SW 1271 (cell line): ENCODE measurements around the gene SFXN2.
"Not testable (repeated sequence)": the region's sequence is repeated elsewhere in the genome, so short reads cannot be mapped to it uniquely, and the experiment has no call there.

ENCODE experiments used
- DNase-seq, 2 experiments: peaks; one replicate each; lab custom pipeline; 2025; lab: John Stamatoyannopoulos, UW

Gene SFXN2

GRCh38 chr10:102720775-102721301 lies 6.4 kb downstream of the SFXN2 start:
- DNase-seq: no peak

GRCh38 chr10:102721954-102722353 lies 7.5 kb downstream of the SFXN2 start:
- no peak for DNase-seq

- DNase-seq: no peak
Measured at GRCh38 chr10:102723989-102724388, 9.6 kb downstream of the SFXN2 start.

GRCh38 chr10:102726274-102726673 lies 11.8 kb downstream of the SFXN2 start:
- no peak for DNase-seq

- DNase-seq: no peak
Measured at GRCh38 chr10:102727037-102727818, 12.8 kb downstream of the SFXN2 start.

GRCh38 chr10:102729029-102730026 lies 14.9 kb downstream of the SFXN2 start:
- peak in 1 of 2 experiments; percentile 62 for DNase-seq

- DNase-seq: no peak
Measured at GRCh38 chr10:102731222-102731800, 16.9 kb downstream of the SFXN2 start.

GRCh38 chr10:102732661-102733060 lies 18.2 kb downstream of the SFXN2 start:
- DNase-seq: no peak

- DNase-seq: peak in 1 of 2 experiments; percentile 11
Measured at GRCh38 chr10:102735065-102735562, 20.7 kb downstream of the SFXN2 start.

- DNase-seq: no peak
Measured at GRCh38 chr10:102738692-102739121, 24.3 kb downstream of the SFXN2 start.

- DNase-seq: no peak
Measured at GRCh38 chr10:102740229-102740628, 25.8 kb downstream of the SFXN2 start.

GRCh38 chr10:102741726-102742237 lies 27.3 kb downstream of the SFXN2 start:
- no peak for DNase-seq

GRCh38 chr10:102742313-102742712 lies 27.9 kb downstream of the SFXN2 start:
- DNase-seq: not testable (repeated sequence)

- no peak for DNase-seq
Measured at GRCh38 chr10:102743078-102743587, 28.7 kb downstream of the SFXN2 start.

- peak; percentile 94 to 99 for DNase-seq
Measured at GRCh38 chr10:102743588-102744373, 29.3 kb downstream of the SFXN2 start, which contains the start of gene WBP1L. WBP1L (plus strand) TSS chr10:102743948; CDS start chr10:102744054, 106 bp downstream.

- peak in 1 of 2 experiments; percentile 21 for DNase-seq
Measured at GRCh38 chr10:102744374-102745051, 30.1 kb downstream of the SFXN2 start.

GRCh38 chr10:102745157-102745556 lies 30.7 kb downstream of the SFXN2 start:
- DNase-seq: no peak

- DNase-seq: no peak
Measured at GRCh38 chr10:102752266-102752930, 38.0 kb downstream of the SFXN2 start.
